Measurements from ENCODE around the gene PDLIM7.

Gene PDLIM7

GRCh38 chr5:177526791-177527190, 29.4 kb upstream of the PDLIM7 start:
- H3K9me3 ChIP-seq (ENCODE audit: insufficient read depth, low read depth, low read length): peaks cover 3% of the 10 kb centered on the region
- no peak overlapping the region for H3K4ac ChIP-seq (ENCODE audit: low read depth, low read length)
- no peak overlapping the region for H4K12ac ChIP-seq (ENCODE audit: low read depth, low read length)
- H2BK12ac ChIP-seq (ENCODE audit: low read length): no peak overlapping the region
- no peak overlapping the region for H3K23ac ChIP-seq (ENCODE audit: low read length)
- H3K79me2 ChIP-seq (ENCODE audit: control insufficient read depth, insufficient read depth, low read length, poor library complexity): no peaks in the 10 kb centered on the region
- H3K27ac ChIP-seq (ENCODE audit: low read depth, low read length): no peak overlapping the region
- no peaks in the 10 kb centered on the region for H3K79me1 ChIP-seq (ENCODE audit: low read length)
- H3K14ac ChIP-seq (ENCODE audit: low read length): no peak overlapping the region
- H3K4me3 ChIP-seq (ENCODE audit: low read depth, low read length): no peak overlapping the region
- H3K27me3 ChIP-seq (ENCODE audit: insufficient read depth, low read length): no peaks in the 10 kb centered on the region
- H3K9ac ChIP-seq (ENCODE audit: low read length): no peak overlapping the region
- H3K4me2 ChIP-seq (ENCODE audit: low read length): no peak overlapping the region
- peaks cover 84 to 87% of the 10 kb centered on the region in 2 experiments for H3K36me3 ChIP-seq (ENCODE audit: control insufficient read depth in 1 of 2, insufficient read depth in 2 of 2, low read length in 2 of 2)
- no peak overlapping the region for H2BK5ac ChIP-seq (ENCODE audit: low read depth, low read length, poor library complexity)
- no CpG with 5 or more reads among the region's 6 CpGs for WGBS (ENCODE audit: extremely low coverage, insufficient coverage, insufficient read length)
- no peak overlapping the region for H4K91ac ChIP-seq (ENCODE audit: low read depth, low read length)
- no peak overlapping the region for H2AFZ ChIP-seq (ENCODE audit: insufficient read depth, low read length, poor library complexity)
- H3K4me1 ChIP-seq (ENCODE audit: control insufficient read depth in 1 of 2, insufficient read depth in 2 of 2, low read length in 2 of 2): no peaks in the 10 kb centered on the region
- no peak overlapping the region for H4K8ac ChIP-seq (ENCODE audit: low read depth, low read length)
- H2BK120ac ChIP-seq (ENCODE audit: insufficient read depth, low read length, poor library complexity): no peak overlapping the region
- H3K18ac ChIP-seq (ENCODE audit: low read length): no peak overlapping the region
- DNase-seq: no peak
- no peak overlapping the region for H2AK5ac ChIP-seq (ENCODE audit: low read length)

- H3K79me1 ChIP-seq (ENCODE audit: low read length): no peaks in the 10 kb centered on the region
- no peak overlapping the region for H3K4me2 ChIP-seq (ENCODE audit: low read length)
- peaks cover 3% of the 10 kb centered on the region for H3K9me3 ChIP-seq (ENCODE audit: insufficient read depth, low read depth, low read length)
- H4K91ac ChIP-seq (ENCODE audit: low read depth, low read length): no peak overlapping the region
- H2BK120ac ChIP-seq (ENCODE audit: insufficient read depth, low read length, poor library complexity): no peak overlapping the region
- no peak overlapping the region for H3K23ac ChIP-seq (ENCODE audit: low read length)
- no peak overlapping the region for H2BK12ac ChIP-seq (ENCODE audit: low read length)
- peaks cover 84 to 87% of the 10 kb centered on the region in 2 experiments for H3K36me3 ChIP-seq (ENCODE audit: control insufficient read depth in 1 of 2, insufficient read depth in 2 of 2, low read length in 2 of 2)
- H3K27me3 ChIP-seq (ENCODE audit: insufficient read depth, low read length): no peaks in the 10 kb centered on the region
- no peak overlapping the region for H3K9ac ChIP-seq (ENCODE audit: low read length)
- H3K27ac ChIP-seq (ENCODE audit: low read depth, low read length): no peak overlapping the region
- no peak overlapping the region for H2AK5ac ChIP-seq (ENCODE audit: low read length)
- no peak overlapping the region for H3K4me3 ChIP-seq (ENCODE audit: low read depth, low read length)
- no peak overlapping the region for H3K4ac ChIP-seq (ENCODE audit: low read depth, low read length)
- no peak overlapping the region for H4K12ac ChIP-seq (ENCODE audit: low read depth, low read length)
- DNase-seq: no peak
- WGBS (ENCODE audit: extremely low coverage, insufficient coverage, insufficient read length): no CpG with 5 or more reads among the region's 4 CpGs
- no peak overlapping the region for H2BK5ac ChIP-seq (ENCODE audit: low read depth, low read length, poor library complexity)
- no peaks in the 10 kb centered on the region for H3K79me2 ChIP-seq (ENCODE audit: control insufficient read depth, insufficient read depth, low read length, poor library complexity)
- no peak overlapping the region for H2AFZ ChIP-seq (ENCODE audit: insufficient read depth, low read length, poor library complexity)
- no peak overlapping the region for H3K18ac ChIP-seq (ENCODE audit: low read length)
- H3K4me1 ChIP-seq (ENCODE audit: control insufficient read depth in 1 of 2, insufficient read depth in 2 of 2, low read length in 2 of 2): no peaks in the 10 kb centered on the region
- no peak overlapping the region for H3K14ac ChIP-seq (ENCODE audit: low read length)
- no peak overlapping the region for H4K8ac ChIP-seq (ENCODE audit: low read depth, low read length)
Observed at GRCh38 chr5:177526191-177526590, 28.8 kb upstream of the PDLIM7 start.

- no CpG with 5 or more reads among the region's 10 CpGs for WGBS (ENCODE audit: extremely low coverage, insufficient coverage, insufficient read length)
Observed at GRCh38 chr5:177524941-177525655, 27.7 kb upstream of the PDLIM7 start.

GRCh38 chr5:177524539-177524900, 27.1 kb upstream of the PDLIM7 start:
- Histone ChIP-seq H3K14ac (ENCODE audit: low read length) (no peak overlapping the region), H3K27ac (ENCODE audit: low read depth, low read length) (no peak overlapping the region), H3K4ac (ENCODE audit: low read depth, low read length) (no peak overlapping the region), H3K4me2 (ENCODE audit: low read length) (no peak overlapping the region), H2BK12ac (ENCODE audit: low read length) (no peak overlapping the region), H3K9me3 (ENCODE audit: insufficient read depth, low read depth, low read length) (peaks cover 3% of the 10 kb centered on the region), H3K23ac (ENCODE audit: low read length) (no peak overlapping the region), H4K12ac (ENCODE audit: low read depth, low read length) (no peak overlapping the region), H2BK5ac (ENCODE audit: low read depth, low read length, poor library complexity) (no peak overlapping the region), H3K18ac (ENCODE audit: low read length) (no peak overlapping the region), H3K9ac (ENCODE audit: low read length) (no peak overlapping the region), H2AK5ac (ENCODE audit: low read length) (no peak overlapping the region), H4K91ac (ENCODE audit: low read depth, low read length) (no peak overlapping the region), H3K36me3 (ENCODE audit: control insufficient read depth in 1 of 2, insufficient read depth in 2 of 2, low read length in 2 of 2) (peaks cover 85 to 87% of the 10 kb centered on the region in 2 experiments), H2BK120ac (ENCODE audit: insufficient read depth, low read length, poor library complexity) (no peak overlapping the region), H2AFZ (ENCODE audit: insufficient read depth, low read length, poor library complexity) (no peak overlapping the region), H3K4me1 (ENCODE audit: control insufficient read depth in 1 of 2, insufficient read depth in 2 of 2, low read length in 2 of 2) (no peaks in the 10 kb centered on the region), H3K27me3 (ENCODE audit: insufficient read depth, low read length) (no peaks in the 10 kb centered on the region), H3K4me3 (ENCODE audit: low read depth, low read length) (no peak overlapping the region), H3K79me1 (ENCODE audit: low read length) (no peaks in the 10 kb centered on the region), H3K79me2 (ENCODE audit: control insufficient read depth, insufficient read depth, low read length, poor library complexity) (no peaks in the 10 kb centered on the region), H4K8ac (ENCODE audit: low read depth, low read length) (no peak overlapping the region)
- no peak for DNase-seq
- WGBS (ENCODE audit: extremely low coverage, insufficient coverage, insufficient read length): no CpG with 5 or more reads among the region's 12 CpGs

More at GRCh38 chr5:177524941-177525655, 27.7 kb upstream of the PDLIM7 start:
- Histone ChIP-seq H2BK5ac (ENCODE audit: low read depth, low read length, poor library complexity) (no peak overlapping the region), H3K18ac (ENCODE audit: low read length) (no peak overlapping the region), H2AK5ac (ENCODE audit: low read length) (no peak overlapping the region), H3K9me3 (ENCODE audit: insufficient read depth, low read depth, low read length) (peaks cover 3% of the 10 kb centered on the region), H2BK12ac (ENCODE audit: low read length) (no peak overlapping the region), H3K4ac (ENCODE audit: low read depth, low read length) (no peak overlapping the region), H2BK120ac (ENCODE audit: insufficient read depth, low read length, poor library complexity) (no peak overlapping the region), H3K9ac (ENCODE audit: low read length) (no peak overlapping the region), H2AFZ (ENCODE audit: insufficient read depth, low read length, poor library complexity) (no peak overlapping the region), H3K14ac (ENCODE audit: low read length) (no peak overlapping the region), H3K23ac (ENCODE audit: low read length) (no peak overlapping the region), H3K79me2 (ENCODE audit: control insufficient read depth, insufficient read depth, low read length, poor library complexity) (no peaks in the 10 kb centered on the region), H3K4me1 (ENCODE audit: control insufficient read depth in 1 of 2, insufficient read depth in 2 of 2, low read length in 2 of 2) (no peaks in the 10 kb centered on the region), H3K4me3 (ENCODE audit: low read depth, low read length) (no peak overlapping the region), H4K12ac (ENCODE audit: low read depth, low read length) (no peak overlapping the region), H3K27me3 (ENCODE audit: insufficient read depth, low read length) (no peaks in the 10 kb centered on the region), H3K36me3 (ENCODE audit: control insufficient read depth in 1 of 2, insufficient read depth in 2 of 2, low read length in 2 of 2) (peaks cover 84 to 87% of the 10 kb centered on the region in 2 experiments), H3K79me1 (ENCODE audit: low read length) (no peaks in the 10 kb centered on the region), H3K27ac (ENCODE audit: low read depth, low read length) (no peak overlapping the region), H3K4me2 (ENCODE audit: low read length) (no peak overlapping the region), H4K8ac (ENCODE audit: low read depth, low read length) (no peak overlapping the region), H4K91ac (ENCODE audit: low read depth, low read length) (no peak overlapping the region)
- no peak for DNase-seq

All from trophoblast cell (in vitro differentiated cells and primary cell).